ENCODE results near the gene SLC1A3. TPM values are rescaled to one million over a fixed set of nuclear protein-coding genes. Genes with fewer than 3 reads are reported as not detected.

The SLC1A3 gene
- total RNA-seq, 6 donors from 2014 or later, result 22.4 to 235 (median 42.0) TPM

DNA sequence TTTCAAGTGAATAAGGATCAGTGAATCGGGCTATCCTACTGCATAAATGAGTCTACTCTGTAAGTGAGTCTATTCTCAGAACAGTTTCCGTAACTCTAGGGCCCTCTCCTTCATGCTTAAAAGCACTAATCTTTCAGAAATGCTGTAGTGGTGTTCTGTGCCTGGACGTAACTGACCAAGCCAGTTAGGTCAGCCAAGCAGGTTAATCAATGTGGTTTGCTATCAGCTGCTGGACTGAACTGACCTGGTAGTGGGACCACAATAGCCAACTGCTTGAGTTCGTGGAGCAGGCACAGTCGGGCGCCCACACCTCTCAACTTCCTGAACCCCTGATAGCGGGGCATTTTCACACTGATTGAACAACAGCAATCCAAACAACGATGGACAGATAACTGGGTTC lies 6.8 kb downstream of the SLC1A3 start:
- ATAC-seq (ENCODE audit: low FRiP score in 2 of 2) (no peak), DNase-seq (no peak)
- 68 to 75% methylated on average over 8 of the region's 8 CpGs for WGBS, 2 donors
- Histone ChIP-seq H3K4me3 (no peak overlapping the region), H3K4me1 (peaks cover 0 to 6% (median 1%) of the 10 kb centered on the region in 4 donors), H3K27ac (no peak overlapping the region), H3K27me3 (no peaks in the 10 kb centered on the region), H3K9me3 (no peaks in the 10 kb centered on the region), H3K36me3 (no peaks in the 10 kb centered on the region)
- TF ChIP-seq POLR2AphosphoS5 (IDR thresholded peaks at IDR 0.05) (no peak), EP300 (IDR thresholded peaks at IDR 0.05) (no peak), POLR2A (IDR thresholded peaks at IDR 0.05) (no peak)
- TF ChIP-seq, protein P1, sequence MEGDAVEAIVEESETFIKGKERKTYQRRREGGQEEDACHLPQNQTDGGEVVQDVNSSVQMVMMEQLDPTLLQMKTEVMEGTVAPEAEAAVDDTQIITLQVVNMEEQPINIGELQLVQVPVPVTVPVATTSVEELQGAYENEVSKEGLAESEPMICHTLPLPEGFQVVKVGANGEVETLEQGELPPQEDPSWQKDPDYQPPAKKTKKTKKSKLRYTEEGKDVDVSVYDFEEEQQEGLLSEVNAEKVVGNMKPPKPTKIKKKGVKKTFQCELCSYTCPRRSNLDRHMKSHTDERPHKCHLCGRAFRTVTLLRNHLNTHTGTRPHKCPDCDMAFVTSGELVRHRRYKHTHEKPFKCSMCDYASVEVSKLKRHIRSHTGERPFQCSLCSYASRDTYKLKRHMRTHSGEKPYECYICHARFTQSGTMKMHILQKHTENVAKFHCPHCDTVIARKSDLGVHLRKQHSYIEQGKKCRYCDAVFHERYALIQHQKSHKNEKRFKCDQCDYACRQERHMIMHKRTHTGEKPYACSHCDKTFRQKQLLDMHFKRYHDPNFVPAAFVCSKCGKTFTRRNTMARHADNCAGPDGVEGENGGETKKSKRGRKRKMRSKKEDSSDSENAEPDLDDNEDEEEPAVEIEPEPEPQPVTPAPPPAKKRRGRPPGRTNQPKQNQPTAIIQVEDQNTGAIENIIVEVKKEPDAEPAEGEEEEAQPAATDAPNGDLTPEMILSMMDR (IDR thresholded peaks at IDR 0.05), result no peak

DNA sequence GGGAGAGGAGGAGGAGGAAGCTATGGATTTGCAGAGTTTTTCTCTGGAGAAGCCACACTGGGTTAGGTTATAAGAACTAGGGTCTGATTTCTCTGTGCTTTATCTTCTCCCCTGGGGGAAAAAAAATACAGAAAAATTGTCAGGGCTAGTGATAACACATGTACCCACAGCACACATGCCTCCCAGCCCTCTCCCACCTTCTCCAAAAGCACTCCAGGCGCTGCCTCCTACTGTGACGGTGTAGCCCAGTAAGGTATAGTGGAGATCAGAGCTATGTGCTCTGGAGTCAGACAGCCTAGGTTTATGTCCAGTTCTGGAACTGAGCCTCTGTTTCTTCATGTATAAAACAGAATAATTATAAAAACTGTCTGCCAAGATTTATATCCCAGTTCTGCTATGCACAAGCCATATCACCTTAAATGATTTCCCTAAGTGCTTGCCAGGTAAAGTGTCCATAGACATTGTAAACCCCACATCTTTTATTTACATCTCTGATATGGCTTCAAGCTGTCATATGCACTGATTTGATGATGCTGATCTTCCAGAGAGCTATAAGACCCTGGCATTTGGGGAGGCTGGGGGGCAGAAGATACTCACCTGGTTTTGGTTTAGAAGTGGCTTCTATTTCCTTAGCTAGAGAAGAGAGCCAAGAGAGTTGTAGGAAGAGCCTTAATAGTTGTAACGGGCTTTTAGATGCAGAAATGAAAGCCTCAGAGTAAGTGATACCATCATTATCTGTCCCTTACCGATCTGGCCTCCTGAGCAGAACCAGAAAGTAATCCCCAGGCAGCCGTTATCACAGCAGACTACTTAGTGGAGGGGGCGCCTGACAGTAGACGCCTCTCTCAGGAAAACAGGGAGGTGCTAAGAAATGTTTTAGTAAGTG lies 7.6 kb downstream of the SLC1A3 start:
- ATAC-seq (ENCODE audit: low FRiP score in 2 of 2) (peak in 1 of 2 donors; percentile 56), DNase-seq (no peak)
- no peaks in the 10 kb centered on the region for H3K27me3 ChIP-seq
- TF ChIP-seq, protein P1 (IDR thresholded peaks at IDR 0.05), result no peak
- no peak for TF ChIP-seq EP300 (IDR thresholded peaks at IDR 0.05)
- TF ChIP-seq POLR2A (IDR thresholded peaks at IDR 0.05), result no peak
- TF ChIP-seq POLR2AphosphoS5 (IDR thresholded peaks at IDR 0.05), result no peak
- no peaks in the 10 kb centered on the region for H3K9me3 ChIP-seq
- no peak overlapping the region for H3K4me3 ChIP-seq
- no peak overlapping the region for H3K27ac ChIP-seq
- H3K4me1 ChIP-seq, result peaks cover 0 to 6% (median 1%) of the 10 kb centered on the region in 4 donors
- WGBS, 2 donors, result 66 to 68% methylated on average over 7 of the region's 7 CpGs
- H3K36me3 ChIP-seq, result no peaks in the 10 kb centered on the region

DNA sequence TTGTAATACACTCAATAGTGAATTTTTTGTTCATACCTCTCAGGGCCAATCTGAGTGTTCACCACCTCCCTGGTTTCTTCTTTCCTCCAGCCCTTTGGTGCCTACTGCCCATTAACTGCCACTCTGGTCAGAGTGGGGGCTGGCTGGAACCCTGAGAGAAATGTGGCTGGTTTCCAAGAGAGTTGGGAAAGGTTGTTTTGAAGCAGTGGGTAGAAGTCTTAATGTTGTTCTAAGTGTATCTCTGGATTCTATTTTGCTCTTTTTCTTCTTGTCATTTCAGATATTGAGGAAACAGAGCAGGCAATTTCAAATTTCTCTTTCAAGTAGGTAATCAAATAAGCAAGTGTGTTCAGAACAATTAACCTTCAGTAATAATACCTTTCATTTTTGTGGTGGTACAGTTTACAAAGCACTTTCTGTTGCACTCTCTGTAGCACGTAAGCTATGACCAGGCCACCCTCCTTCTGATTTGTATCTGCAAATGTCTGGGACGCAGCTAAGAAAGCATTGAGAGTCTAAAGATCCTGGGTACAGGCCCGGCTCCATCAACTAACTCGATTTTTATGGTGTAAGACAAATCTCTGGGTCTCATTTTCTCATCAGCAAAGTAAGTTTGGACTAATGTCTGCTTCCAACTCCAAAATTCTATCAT lies 8.4 kb downstream of the SLC1A3 start:
- no peak for DNase-seq
- Histone ChIP-seq H3K27ac (no peak overlapping the region), H3K36me3 (no peaks in the 10 kb centered on the region), H3K9me3 (no peaks in the 10 kb centered on the region), H3K27me3 (no peaks in the 10 kb centered on the region), H3K4me1 (peaks cover 0 to 6% (median 1%) of the 10 kb centered on the region in 4 donors), H3K4me3 (no peak overlapping the region)
- WGBS, 2 donors, result 82 to 91% methylated on average over 4 of the region's 4 CpGs
- TF ChIP-seq POLR2AphosphoS5 (IDR thresholded peaks at IDR 0.05) (no peak), POLR2A (IDR thresholded peaks at IDR 0.05) (no peak), EP300 (IDR thresholded peaks at IDR 0.05) (no peak)
- TF ChIP-seq, protein P1 (IDR thresholded peaks at IDR 0.05), result no peak
- no peak for ATAC-seq (ENCODE audit: low FRiP score in 2 of 2)

DNA sequence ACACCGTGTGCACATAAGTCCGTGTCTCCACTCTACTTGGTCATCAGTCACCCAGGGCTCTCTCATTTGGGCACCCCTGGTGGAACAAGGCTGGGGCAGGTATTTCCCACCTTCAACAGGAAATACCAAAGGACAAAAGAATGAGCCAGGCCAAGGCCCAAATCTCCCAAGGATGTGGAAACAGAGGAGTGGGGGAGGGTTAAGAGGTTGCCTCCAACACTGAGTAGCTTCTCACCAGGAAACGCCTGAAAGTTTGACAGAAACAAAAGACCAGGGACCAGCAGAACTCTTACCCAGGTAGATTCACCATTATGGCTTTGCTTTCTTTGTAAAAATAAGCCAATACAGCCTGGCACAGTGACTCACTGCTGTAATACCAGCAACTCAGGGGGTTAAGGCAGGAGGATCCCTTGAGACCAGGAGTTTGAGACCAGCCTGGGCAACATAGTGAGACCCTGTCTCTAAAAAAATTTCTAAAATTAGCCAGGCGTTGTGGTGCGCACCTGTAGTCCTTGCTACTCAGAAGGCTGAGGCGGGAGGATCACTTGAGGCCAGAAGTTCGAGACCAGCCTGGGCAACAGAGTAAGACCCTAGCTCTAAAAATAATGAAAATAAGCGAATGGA lies 12.7 kb downstream of the SLC1A3 start:
- Histone ChIP-seq H3K27me3 (no peaks in the 10 kb centered on the region), H3K4me3 (no peak overlapping the region), H3K4me1 (peaks cover 0 to 6% (median 1%) of the 10 kb centered on the region in 4 donors), H3K9me3 (no peaks in the 10 kb centered on the region), H3K36me3 (no peaks in the 10 kb centered on the region), H3K27ac (no peak overlapping the region)
- TF ChIP-seq, protein P1 (IDR thresholded peaks at IDR 0.05), result no peak
- TF ChIP-seq POLR2A (IDR thresholded peaks at IDR 0.05) (no peak), POLR2AphosphoS5 (IDR thresholded peaks at IDR 0.05) (no peak), EP300 (IDR thresholded peaks at IDR 0.05) (no peak)
- ATAC-seq (ENCODE audit: low FRiP score in 2 of 2) (no peak), DNase-seq (no peak)
- WGBS, 2 donors, result 78 to 82% methylated on average over 8 of the region's 8 CpGs
